GM23338 (cell line): ENCODE measurements around the gene MAP2K4. TPM values are rescaled to one million over a fixed set of nuclear protein-coding genes. Genes with fewer than 3 reads are reported as not detected.

Source experiments
- ATAC-seq: fragments of 200-7000 bp; cut with Tn5 transposase; 3 replicates; pipeline ENCODE4 v1.9.1; 2020
- DNase-seq: peaks from one replicate; pipeline ENCODE4 v3.0.0-alpha.2; 2015; ENCODE audit warnings: low spot score
- H2AFZ ChIP-seq: fragments of 200-600 bp; sonication (generic); 2 replicates; pipeline ENCODE4 v1.8.0; 2016; ENCODE audit warnings: antibody characterized with exemption, mild to moderate bottlenecking, moderate library complexity
- H3F3A ChIP-seq: fragments of 200-600 bp; sonication (generic); replicated peaks from 2 replicates; pipeline ENCODE4 v1.8.0; 2017; ENCODE audit warnings: antibody characterized with exemption, mixed run types, low read depth
- H3K27ac ChIP-seq: fragments of 200-600 bp; sonication (generic); 2 replicates; pipeline ENCODE4 v1.6.1; 2016; ENCODE audit warnings: low read depth
- H3K27me3 ChIP-seq: fragments of 200-600 bp; sonication (generic); 2 replicates; pipeline ENCODE4 v1.8.0; 2016; ENCODE audit warnings: mild to moderate bottlenecking, mixed run types, moderate library complexity; ENCODE audit not compliant: insufficient read depth
- H3K36me3 ChIP-seq: fragments of 200-600 bp; sonication (generic); 2 replicates; pipeline ENCODE4 v1.8.0; 2016; ENCODE audit warnings: mild to moderate bottlenecking; ENCODE audit not compliant: insufficient read depth
- H3K4me1 ChIP-seq: fragments of 200-600 bp; sonication (generic); 2 replicates; pipeline ENCODE4 v1.8.0; 2016; ENCODE audit warnings: mild to moderate bottlenecking, moderate library complexity; ENCODE audit not compliant: insufficient read depth
- H3K4me2 ChIP-seq: fragments of 200-600 bp; sonication (generic); 2 replicates; pipeline ENCODE4 v1.7.1; 2017; ENCODE audit warnings: mixed run types
- H3K4me3 ChIP-seq: fragments of 200-600 bp; sonication (generic); 2 replicates; pipeline ENCODE4 v1.6.1; 2016; ENCODE audit warnings: mixed run types
- H3K79me2 ChIP-seq: fragments of 200-600 bp; sonication (generic); replicated peaks from 2 replicates; pipeline ENCODE4 v1.8.0; 2017; ENCODE audit warnings: mild to moderate bottlenecking; ENCODE audit not compliant: insufficient read depth
- H3K9me2 ChIP-seq: fragments of 200-600 bp; sonication (generic); 2 replicates; pipeline ENCODE4 v1.8.0; 2017; ENCODE audit not compliant: insufficient read depth
- H4K20me1 ChIP-seq: fragments of 200-600 bp; sonication (generic); replicated peaks from 2 replicates; pipeline ENCODE4 v1.8.0; 2017; ENCODE audit warnings: mild to moderate bottlenecking; ENCODE audit not compliant: insufficient read depth
- H3K27ac Mint-ChIP-seq: 2 replicates; pipeline ENCODE4 v1.8.0; 2020; ENCODE audit warnings: inconsistent platforms, mild to moderate bottlenecking, moderate library complexity, mixed read lengths
- H3K27me3 Mint-ChIP-seq: 3 replicates; pipeline ENCODE4 v1.8.0; 2022; ENCODE audit warnings: low read depth, mild to moderate bottlenecking, moderate library complexity, mixed read lengths, inconsistent platforms; ENCODE audit not compliant: insufficient read depth, poor library complexity
- H3K36me3 Mint-ChIP-seq: 3 replicates; pipeline ENCODE4 v1.8.0; 2021; ENCODE audit warnings: low read depth, mild to moderate bottlenecking, inconsistent platforms, moderate library complexity, mixed read lengths
- H3K4me1 Mint-ChIP-seq: 3 replicates; pipeline ENCODE4 v1.8.0; 2020; ENCODE audit warnings: mild to moderate bottlenecking, inconsistent platforms, mixed read lengths
- H3K4me3 Mint-ChIP-seq: 3 replicates; pipeline ENCODE4 v1.8.0; 2021; ENCODE audit warnings: moderate library complexity, mild to moderate bottlenecking, inconsistent platforms, mixed read lengths
- H3K9me3 Mint-ChIP-seq: 3 replicates; pipeline ENCODE4 v1.8.0; 2020; ENCODE audit warnings: moderate library complexity, mild to moderate bottlenecking, inconsistent platforms, mixed read lengths
- CREB1 ChIP-seq: fragments of 250-450 bp; sonication (Bioruptor Pico); IDR thresholded peaks from 2 replicates; pipeline ENCODE4 v1.5.0; 2020; ENCODE audit warnings: low read depth, mild to moderate bottlenecking, moderate library complexity
- EZH2 ChIP-seq: fragments of 200-600 bp; sonication (generic); IDR thresholded peaks from one replicate; pipeline ENCODE4 v1.8.0; 2017; ENCODE audit warnings: antibody characterized with exemption, mild to moderate bottlenecking, low read depth; ENCODE audit not compliant: unreplicated experiment
- EZH2phosphoT487 ChIP-seq: fragments of 200-600 bp; sonication (generic); IDR thresholded peaks from one replicate; pipeline ENCODE4 v1.8.1; 2018; ENCODE audit warnings: antibody characterized with exemption; ENCODE audit not compliant: unreplicated experiment
- JUNB ChIP-seq: IDR thresholded peaks from one replicate; pipeline ENCODE4 v1.6.1; 2016; ENCODE audit warnings: antibody characterized with exemption; ENCODE audit not compliant: unreplicated experiment
- NANOG ChIP-seq: IDR thresholded peaks from 2 replicates; pipeline ENCODE4 v1.6.1; 2016; ENCODE audit warnings: antibody characterized with exemption, borderline replicate concordance
- POLR2AphosphoS5 ChIP-seq: IDR thresholded peaks from 2 replicates; pipeline ENCODE4 v1.6.1; 2016; ENCODE audit warnings: antibody characterized with exemption, low read depth
- STAT1 ChIP-seq: IDR thresholded peaks from one replicate; pipeline ENCODE4 v1.6.1; 2016; ENCODE audit warnings: antibody characterized with exemption; ENCODE audit not compliant: unreplicated experiment
- ZNF114 ChIP-seq: fragments of 250-450 bp; sonication (Bioruptor Pico); IDR thresholded peaks from 2 replicates; pipeline ENCODE4 v1.5.0; 2020; ENCODE audit warnings: mild to moderate bottlenecking, moderate library complexity
- ZNF331 ChIP-seq: fragments of 250-450 bp; sonication (Bioruptor Pico); IDR thresholded peaks from 2 replicates; pipeline ENCODE4 v1.5.0; 2020; ENCODE audit warnings: low read depth, mild to moderate bottlenecking, moderate library complexity
- polyA plus RNA-seq: library from polyadenylated mRNA; unstranded; fragments of >200 nt; fragmentation: Nextera tagmentation; extraction: Ambion mirVana; gene quantifications from 2 replicates; pipeline ENCODE4 v1.2.1, GENCODE V29; 2016
- total RNA-seq: library from RNA; depleted of rRNA; stranded (reverse); fragments of >200 nt; shearing (Covaris generic); gene quantifications from 2 replicates; pipeline ENCODE4 v1.2.3, GENCODE V29; 2014
- TF ChIP-seq, protein P1 (sequence below): IDR thresholded peaks from one replicate; pipeline ENCODE4 v1.6.1; 2018; ENCODE audit warnings: antibody characterized with exemption; ENCODE audit not compliant: unreplicated experiment
- TF ChIP-seq, protein P2 (sequence below): IDR thresholded peaks from 2 replicates; pipeline ENCODE4 v1.6.1; 2016; ENCODE audit warnings: antibody characterized with exemption
- TF ChIP-seq, protein P3 (sequence below): fragments of 250-450 bp; sonication (Bioruptor Pico); IDR thresholded peaks from 2 replicates; pipeline ENCODE4 v1.5.0; 2020; ENCODE audit warnings: mild to moderate bottlenecking, moderate library complexity
- TF ChIP-seq, protein P4 (sequence below), 2 experiments: fragments of 200-600 bp in 1 of 2; sonication (generic) in 1 of 2; conservative IDR thresholded peaks; 2 replicates each; pipeline versions ENCODE4 v1.5.1 to v1.6.1; 2016 to 2017; ENCODE audit warnings: antibody characterized with exemption in 2 of 2, low read depth in 2 of 2, mild to moderate bottlenecking in 2 of 2, moderate library complexity in 1 of 2

Gene MAP2K4
- total and polyA plus RNA-seq, 2 experiments from 2014 or later, result 25.3 to 36.4 TPM

DNA sequence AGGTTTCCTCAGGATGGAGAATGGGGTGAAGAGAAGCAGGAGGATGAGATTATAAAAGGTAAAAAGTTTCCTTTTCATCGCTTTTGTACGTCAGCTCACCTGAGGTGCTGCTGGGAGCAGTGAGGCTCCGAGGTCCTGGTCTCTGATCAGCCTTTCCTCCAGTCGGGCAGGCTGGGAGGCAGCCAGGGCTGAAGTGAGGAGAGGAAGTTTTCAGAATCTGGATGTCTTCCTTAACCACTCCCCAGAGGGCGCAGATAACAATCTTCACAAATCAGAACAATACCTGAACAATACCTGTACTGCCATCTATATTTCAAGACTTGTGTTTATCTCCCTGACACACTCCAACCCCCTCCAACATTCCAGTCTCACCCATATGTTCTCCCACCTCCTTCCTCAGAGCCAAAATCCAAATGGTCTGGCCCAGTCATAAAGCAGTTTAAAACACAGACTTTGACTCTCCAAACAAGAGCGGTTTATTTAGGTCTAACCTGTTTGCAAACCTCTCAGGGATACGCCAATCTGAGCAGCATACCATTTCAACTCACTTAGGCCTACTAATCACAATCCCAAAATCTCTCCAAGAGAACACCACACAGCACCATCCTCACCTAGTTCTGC is 30.2 kb upstream of the MAP2K4 start:
- Histone ChIP-seq H2AFZ (no peak overlapping the region), H3K27ac (peak overlapping the region; percentile 79), H3K27me3 (no peaks in the 10 kb centered on the region), H3K79me2 (no peaks in the 10 kb centered on the region), H3K9me2 (0 out of 2 replicates have a peak, but pooled peaks cover 2% of the 10 kb centered on the region), H3K4me2 (0 out of 2 replicates have a peak overlapping the region, but pooled peaks have one; percentile 8), H3K36me3 (no peaks in the 10 kb centered on the region), H3F3A (no peaks in the 10 kb centered on the region), H3K4me3 (no peak overlapping the region), H4K20me1 (no peaks in the 10 kb centered on the region), H3K4me1 (peaks cover 29% of the 10 kb centered on the region)
- DNase-seq (no peak), ATAC-seq (no peak)
- no peak overlapping the region for H3K4me3 Mint-ChIP-seq
- no peak overlapping the region for H3K27ac Mint-ChIP-seq
- no peaks in the 10 kb centered on the region for H3K27me3 Mint-ChIP-seq
- H3K4me1 Mint-ChIP-seq, result peaks cover 46% of the 10 kb centered on the region
- TF ChIP-seq, protein P1, sequence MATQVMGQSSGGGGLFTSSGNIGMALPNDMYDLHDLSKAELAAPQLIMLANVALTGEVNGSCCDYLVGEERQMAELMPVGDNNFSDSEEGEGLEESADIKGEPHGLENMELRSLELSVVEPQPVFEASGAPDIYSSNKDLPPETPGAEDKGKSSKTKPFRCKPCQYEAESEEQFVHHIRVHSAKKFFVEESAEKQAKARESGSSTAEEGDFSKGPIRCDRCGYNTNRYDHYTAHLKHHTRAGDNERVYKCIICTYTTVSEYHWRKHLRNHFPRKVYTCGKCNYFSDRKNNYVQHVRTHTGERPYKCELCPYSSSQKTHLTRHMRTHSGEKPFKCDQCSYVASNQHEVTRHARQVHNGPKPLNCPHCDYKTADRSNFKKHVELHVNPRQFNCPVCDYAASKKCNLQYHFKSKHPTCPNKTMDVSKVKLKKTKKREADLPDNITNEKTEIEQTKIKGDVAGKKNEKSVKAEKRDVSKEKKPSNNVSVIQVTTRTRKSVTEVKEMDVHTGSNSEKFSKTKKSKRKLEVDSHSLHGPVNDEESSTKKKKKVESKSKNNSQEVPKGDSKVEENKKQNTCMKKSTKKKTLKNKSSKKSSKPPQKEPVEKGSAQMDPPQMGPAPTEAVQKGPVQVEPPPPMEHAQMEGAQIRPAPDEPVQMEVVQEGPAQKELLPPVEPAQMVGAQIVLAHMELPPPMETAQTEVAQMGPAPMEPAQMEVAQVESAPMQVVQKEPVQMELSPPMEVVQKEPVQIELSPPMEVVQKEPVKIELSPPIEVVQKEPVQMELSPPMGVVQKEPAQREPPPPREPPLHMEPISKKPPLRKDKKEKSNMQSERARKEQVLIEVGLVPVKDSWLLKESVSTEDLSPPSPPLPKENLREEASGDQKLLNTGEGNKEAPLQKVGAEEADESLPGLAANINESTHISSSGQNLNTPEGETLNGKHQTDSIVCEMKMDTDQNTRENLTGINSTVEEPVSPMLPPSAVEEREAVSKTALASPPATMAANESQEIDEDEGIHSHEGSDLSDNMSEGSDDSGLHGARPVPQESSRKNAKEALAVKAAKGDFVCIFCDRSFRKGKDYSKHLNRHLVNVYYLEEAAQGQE, result no peak
- TF ChIP-seq, protein P2, sequence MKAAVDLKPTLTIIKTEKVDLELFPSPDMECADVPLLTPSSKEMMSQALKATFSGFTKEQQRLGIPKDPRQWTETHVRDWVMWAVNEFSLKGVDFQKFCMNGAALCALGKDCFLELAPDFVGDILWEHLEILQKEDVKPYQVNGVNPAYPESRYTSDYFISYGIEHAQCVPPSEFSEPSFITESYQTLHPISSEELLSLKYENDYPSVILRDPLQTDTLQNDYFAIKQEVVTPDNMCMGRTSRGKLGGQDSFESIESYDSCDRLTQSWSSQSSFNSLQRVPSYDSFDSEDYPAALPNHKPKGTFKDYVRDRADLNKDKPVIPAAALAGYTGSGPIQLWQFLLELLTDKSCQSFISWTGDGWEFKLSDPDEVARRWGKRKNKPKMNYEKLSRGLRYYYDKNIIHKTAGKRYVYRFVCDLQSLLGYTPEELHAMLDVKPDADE, result no peak
- TF ChIP-seq ZNF114 (CRISPR knock-in tag) (no peak), JUNB (no peak), ZNF331 (CRISPR knock-in tag) (no peak), NANOG (no peak), EZH2phosphoT487 (no peak), POLR2AphosphoS5 (no peak), STAT1 (no peak), CREB1 (CRISPR knock-in tag) (no peak), EZH2 (no peak)
- TF ChIP-seq, protein P3, sequence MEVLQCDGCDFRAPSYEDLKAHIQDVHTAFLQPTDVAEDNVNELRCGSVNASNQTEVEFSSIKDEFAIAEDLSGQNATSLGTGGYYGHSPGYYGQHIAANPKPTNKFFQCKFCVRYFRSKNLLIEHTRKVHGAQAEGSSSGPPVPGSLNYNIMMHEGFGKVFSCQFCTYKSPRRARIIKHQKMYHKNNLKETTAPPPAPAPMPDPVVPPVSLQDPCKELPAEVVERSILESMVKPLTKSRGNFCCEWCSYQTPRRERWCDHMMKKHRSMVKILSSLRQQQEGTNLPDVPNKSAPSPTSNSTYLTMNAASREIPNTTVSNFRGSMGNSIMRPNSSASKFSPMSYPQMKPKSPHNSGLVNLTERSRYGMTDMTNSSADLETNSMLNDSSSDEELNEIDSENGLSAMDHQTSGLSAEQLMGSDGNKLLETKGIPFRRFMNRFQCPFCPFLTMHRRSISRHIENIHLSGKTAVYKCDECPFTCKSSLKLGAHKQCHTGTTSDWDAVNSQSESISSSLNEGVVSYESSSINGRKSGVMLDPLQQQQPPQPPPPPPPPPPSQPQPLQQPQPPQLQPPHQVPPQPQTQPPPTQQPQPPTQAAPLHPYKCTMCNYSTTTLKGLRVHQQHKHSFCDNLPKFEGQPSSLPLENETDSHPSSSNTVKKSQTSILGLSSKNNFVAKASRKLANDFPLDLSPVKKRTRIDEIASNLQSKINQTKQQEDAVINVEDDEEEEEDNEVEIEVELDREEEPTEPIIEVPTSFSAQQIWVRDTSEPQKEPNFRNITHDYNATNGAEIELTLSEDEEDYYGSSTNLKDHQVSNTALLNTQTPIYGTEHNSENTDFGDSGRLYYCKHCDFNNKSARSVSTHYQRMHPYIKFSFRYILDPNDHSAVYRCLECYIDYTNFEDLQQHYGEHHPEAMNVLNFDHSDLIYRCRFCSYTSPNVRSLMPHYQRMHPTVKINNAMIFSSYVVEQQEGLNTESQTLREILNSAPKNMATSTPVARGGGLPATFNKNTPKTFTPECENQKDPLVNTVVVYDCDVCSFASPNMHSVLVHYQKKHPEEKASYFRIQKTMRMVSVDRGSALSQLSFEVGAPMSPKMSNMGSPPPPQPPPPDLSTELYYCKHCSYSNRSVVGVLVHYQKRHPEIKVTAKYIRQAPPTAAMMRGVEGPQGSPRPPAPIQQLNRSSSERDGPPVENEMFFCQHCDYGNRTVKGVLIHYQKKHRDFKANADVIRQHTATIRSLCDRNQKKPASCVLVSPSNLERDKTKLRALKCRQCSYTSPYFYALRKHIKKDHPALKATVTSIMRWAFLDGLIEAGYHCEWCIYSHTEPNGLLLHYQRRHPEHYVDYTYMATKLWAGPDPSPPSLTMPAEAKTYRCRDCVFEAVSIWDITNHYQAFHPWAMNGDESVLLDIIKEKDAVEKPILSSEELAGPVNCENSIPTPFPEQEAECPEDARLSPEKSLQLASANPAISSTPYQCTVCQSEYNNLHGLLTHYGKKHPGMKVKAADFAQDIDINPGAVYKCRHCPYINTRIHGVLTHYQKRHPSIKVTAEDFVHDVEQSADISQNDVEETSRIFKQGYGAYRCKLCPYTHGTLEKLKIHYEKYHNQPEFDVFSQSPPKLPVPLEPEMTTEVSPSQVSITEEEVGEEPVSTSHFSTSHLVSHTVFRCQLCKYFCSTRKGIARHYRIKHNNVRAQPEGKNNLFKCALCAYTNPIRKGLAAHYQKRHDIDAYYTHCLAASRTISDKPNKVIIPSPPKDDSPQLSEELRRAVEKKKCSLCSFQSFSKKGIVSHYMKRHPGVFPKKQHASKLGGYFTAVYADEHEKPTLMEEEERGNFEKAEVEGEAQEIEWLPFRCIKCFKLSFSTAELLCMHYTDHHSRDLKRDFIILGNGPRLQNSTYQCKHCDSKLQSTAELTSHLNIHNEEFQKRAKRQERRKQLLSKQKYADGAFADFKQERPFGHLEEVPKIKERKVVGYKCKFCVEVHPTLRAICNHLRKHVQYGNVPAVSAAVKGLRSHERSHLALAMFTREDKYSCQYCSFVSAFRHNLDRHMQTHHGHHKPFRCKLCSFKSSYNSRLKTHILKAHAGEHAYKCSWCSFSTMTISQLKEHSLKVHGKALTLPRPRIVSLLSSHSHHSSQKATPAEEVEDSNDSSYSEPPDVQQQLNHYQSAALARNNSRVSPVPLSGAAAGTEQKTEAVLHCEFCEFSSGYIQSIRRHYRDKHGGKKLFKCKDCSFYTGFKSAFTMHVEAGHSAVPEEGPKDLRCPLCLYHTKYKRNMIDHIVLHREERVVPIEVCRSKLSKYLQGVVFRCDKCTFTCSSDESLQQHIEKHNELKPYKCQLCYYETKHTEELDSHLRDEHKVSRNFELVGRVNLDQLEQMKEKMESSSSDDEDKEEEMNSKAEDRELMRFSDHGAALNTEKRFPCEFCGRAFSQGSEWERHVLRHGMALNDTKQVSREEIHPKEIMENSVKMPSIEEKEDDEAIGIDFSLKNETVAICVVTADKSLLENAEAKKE (CRISPR knock-in tag), result no peak
- TF ChIP-seq, protein P4, sequence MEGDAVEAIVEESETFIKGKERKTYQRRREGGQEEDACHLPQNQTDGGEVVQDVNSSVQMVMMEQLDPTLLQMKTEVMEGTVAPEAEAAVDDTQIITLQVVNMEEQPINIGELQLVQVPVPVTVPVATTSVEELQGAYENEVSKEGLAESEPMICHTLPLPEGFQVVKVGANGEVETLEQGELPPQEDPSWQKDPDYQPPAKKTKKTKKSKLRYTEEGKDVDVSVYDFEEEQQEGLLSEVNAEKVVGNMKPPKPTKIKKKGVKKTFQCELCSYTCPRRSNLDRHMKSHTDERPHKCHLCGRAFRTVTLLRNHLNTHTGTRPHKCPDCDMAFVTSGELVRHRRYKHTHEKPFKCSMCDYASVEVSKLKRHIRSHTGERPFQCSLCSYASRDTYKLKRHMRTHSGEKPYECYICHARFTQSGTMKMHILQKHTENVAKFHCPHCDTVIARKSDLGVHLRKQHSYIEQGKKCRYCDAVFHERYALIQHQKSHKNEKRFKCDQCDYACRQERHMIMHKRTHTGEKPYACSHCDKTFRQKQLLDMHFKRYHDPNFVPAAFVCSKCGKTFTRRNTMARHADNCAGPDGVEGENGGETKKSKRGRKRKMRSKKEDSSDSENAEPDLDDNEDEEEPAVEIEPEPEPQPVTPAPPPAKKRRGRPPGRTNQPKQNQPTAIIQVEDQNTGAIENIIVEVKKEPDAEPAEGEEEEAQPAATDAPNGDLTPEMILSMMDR (conservative IDR thresholded peaks at IDR 0.05; ENCODE audit: low read depth in 2 of 2), result no peak
- H3K9me3 Mint-ChIP-seq, result no peaks in the 10 kb centered on the region; the same call in 2 of the 3 replicates
- H3K36me3 Mint-ChIP-seq, result peaks cover 47% of the 10 kb centered on the region
